Posterior vena cava (tissue), 2 donors: ENCODE data around the gene BABAM1. TPM values are rescaled to one million over a fixed set of nuclear protein-coding genes. Genes with fewer than 3 reads are reported as not detected.
A peak's percentile ranks its signal among the peaks of the same experiment; 100 is the strongest.

Experiments used
- DNase-seq: peaks from one replicate; pipeline ENCODE4 v3.0.0-alpha.2; 2020; ENCODE audit warnings: low spot score
- intact Hi-C, 2 donors: fragments of 100-400 bp; cut with DNase I; formaldehyde crosslinking; loops; one replicate each; pipeline versions ENCODE4 v1.14.1 to v1.14.2; 2022 to 2023
- total RNA-seq, 2 donors: library from RNA; stranded (reverse); fragmentation: NEBNext Ultra II Directional; extraction: Animal tissue kit (Norgen Biotek cat#: 25700); gene quantifications; one replicate each; pipeline ENCODE4 v1.2.1, GENCODE V29; 2021
- donor health status: DM: yes; HTN: yes; CAD: no.
- donor health status: DM: yes; HTN: yes; CAD: no.

The BABAM1 gene
- total RNA-seq, 2 donors from 2014 or later = 62.9 to 64.6 TPM

DNA sequence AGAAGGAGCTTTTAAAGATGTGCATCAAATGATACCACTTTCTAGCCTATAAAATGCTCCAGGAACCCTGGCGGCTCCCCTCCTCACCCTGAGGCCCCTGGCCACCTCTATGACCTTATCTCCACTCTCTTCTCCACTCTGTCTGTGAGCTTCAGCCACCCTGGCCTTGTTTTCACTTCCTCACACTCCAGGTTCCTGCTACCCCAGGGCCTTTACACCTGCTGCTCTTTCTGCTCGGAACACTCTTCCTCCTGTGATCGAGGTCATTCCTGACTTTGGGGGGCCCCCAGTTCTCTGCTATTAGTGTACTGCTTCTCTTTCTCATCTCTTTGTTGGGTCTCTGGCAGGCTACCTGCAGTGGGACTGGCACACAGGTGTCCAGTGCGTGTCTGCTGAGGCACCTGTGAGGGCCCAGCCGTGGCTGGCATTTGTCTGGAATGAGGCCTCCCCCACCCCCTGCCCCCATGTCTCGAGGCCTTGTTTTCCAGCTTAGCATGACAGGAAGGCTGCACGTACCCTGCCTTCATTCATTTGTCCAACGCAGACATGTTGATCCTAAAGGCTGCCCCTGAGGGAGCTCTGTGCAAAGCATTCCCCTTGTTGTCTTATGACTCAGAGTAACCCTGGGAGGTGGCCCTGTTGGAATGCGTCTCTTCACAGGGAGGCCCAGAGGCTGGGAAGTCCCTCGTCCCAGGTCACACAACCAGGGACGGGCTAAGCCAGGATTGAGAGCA is 44.4 kb downstream of the BABAM1 start:
- intact Hi-C loops = no loop called here
- DNase-seq = no peak

DNA sequence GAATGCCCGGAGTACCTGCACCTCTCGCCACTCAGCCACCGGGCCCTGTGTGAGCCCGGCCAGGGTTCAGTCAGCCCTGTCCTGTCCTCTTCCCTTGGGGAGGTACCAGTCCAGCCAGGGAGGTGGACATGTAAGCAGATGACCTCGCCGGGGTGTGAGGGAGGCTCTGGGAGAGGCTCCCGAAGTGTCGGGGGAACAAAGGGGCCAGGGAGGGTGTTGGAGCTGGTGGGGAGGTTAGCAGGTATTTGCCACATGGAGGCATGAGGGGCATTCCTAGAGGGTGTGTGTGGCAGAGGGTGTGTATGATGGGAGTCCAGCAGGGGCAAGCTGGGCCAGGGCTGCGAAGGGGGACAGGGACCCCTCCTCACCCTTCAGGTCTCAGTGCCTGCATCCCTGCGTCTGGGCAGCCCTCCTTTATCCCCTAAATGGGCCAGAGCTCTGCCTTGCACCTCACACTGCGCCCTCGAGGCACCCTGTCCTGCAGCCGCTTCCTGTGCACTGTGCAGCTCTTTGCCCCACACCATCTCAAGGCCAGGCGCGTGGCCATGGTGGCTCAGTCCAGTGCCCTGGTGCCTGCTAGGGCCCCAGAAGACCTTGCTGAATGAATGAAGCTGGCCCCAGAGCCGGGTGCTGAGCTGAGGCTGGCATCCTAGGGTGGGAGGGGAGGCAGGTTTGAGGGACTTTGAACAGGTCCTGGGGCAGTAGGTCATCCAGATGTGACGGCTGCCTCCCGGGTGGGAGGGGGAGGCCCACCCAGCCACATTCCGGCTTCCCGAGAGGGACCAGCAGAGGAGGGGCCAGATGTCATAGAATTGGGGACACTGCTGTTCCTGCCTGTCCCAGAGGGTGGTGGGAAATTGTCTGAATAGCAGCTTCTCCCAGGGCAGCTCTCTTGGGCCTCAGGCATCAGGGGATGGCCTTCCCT is 45.2 kb downstream of the BABAM1 start:
- DNase-seq = no peak
- intact Hi-C loops = no loop called here

DNA sequence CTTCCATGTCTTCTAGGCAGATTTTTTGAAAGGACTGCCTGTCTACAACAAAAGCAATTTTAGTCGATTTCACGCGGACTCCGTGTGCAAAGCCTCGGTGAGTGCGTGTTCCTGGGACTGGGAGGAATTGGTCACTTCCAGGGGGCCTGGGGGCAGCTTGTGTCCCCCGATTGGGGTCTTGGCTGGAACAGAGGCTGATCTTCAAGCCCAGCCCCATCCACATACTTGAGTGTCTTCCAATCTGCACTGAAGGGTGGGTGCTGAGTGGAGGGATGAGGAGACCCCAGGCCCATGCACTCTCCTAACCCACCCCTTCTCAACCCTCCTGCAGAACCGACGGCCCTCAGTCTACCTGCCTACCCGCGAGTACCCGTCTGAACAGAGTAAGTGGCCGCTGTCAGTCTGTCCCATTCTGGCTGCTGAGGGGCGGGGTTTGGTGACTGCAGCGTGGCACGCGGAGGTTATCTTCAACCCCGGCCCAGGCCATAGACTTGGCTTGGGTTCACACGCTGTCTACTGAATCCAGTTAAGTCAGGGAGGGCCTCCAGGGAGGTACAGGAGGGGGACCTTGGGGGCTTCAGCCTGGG is 46.9 kb downstream of the BABAM1 start:
- DNase-seq = no peak

DNA sequence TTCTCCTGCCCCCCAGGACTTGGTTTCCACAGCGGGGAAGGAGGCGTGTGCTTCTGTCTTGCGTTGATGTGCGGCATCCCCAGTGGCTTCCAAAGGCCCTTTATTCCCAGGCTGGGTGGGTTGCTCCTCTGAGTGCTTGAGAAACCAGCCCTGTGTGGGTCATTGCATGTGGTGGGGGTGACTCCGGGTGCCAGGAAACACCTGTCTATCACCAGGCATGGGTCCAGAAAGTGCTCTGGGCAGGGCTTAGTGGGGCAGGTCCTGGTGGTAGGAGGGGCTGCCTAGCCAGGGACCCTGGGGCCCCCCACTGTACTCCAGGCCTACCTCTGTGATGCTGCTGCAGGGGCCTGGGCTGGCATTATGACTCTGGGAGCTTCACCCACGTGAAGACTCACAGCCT is 51.7 kb downstream of the BABAM1 start:
- DNase-seq = no peak
- intact Hi-C loops = no loop called here

More for the DNA sequence above, 46.9 kb downstream of the BABAM1 start:
- intact Hi-C loops = no loop called here

DNA sequence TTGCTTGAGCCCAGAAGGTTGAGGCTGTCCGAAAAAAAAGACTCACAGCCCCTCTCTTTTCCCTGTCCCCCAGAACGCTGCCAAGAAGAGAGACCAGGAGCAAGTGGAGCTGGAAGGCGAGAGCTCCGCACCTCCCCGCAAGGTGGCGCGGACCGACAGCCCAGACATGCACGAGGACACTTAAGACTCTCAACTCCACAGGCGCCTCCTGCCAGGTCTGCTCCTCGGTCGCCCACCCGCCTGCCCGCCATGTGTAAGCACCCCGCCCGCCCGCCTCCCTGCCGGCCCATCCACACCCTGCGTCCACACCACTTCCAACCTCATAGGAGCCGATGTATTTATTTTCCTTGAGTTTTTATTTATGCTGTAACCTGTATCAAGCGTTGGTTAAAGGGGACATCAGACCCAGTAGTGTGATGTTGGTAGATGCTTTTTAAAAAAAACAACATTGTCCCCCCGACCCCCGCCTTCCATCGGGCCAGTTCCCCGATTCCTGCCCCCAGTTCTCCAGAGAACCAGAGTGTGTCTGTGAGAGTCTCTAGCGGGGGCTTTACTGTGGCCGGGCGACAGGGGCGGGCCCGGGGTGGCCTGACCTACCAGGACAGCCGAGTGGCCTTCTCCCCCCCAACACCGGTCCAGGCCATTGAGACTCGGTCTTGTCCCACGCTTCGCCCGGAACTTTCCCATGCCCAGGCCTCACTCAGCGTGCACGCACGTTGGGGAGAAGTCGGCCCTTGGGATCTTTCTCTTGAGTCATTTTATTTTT is 52.4 kb downstream of the BABAM1 start:
- peak; percentile 77 for DNase-seq
- intact Hi-C loops = no loop called here

DNA sequence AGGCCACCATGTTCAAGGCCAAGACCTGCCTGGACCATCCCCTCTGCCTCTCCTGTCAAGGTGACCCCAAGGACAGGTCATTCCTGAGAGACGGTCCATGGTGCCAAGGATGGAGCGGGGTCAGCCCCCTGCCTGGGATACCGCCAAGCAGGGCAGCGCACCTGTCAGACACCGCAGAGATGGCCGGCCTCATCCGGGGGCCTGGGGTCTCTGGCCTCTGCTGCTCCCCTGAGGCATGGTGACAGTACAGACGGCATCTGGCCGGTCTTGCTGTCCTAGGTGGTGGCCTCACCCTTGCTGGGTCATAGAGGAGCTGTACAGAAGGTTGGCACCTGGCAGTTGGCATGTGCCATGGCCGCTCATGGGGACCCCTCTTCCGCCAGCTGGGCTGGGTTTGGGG is 53.2 kb downstream of the BABAM1 start:
- peak; percentile 77 for DNase-seq

DNA sequence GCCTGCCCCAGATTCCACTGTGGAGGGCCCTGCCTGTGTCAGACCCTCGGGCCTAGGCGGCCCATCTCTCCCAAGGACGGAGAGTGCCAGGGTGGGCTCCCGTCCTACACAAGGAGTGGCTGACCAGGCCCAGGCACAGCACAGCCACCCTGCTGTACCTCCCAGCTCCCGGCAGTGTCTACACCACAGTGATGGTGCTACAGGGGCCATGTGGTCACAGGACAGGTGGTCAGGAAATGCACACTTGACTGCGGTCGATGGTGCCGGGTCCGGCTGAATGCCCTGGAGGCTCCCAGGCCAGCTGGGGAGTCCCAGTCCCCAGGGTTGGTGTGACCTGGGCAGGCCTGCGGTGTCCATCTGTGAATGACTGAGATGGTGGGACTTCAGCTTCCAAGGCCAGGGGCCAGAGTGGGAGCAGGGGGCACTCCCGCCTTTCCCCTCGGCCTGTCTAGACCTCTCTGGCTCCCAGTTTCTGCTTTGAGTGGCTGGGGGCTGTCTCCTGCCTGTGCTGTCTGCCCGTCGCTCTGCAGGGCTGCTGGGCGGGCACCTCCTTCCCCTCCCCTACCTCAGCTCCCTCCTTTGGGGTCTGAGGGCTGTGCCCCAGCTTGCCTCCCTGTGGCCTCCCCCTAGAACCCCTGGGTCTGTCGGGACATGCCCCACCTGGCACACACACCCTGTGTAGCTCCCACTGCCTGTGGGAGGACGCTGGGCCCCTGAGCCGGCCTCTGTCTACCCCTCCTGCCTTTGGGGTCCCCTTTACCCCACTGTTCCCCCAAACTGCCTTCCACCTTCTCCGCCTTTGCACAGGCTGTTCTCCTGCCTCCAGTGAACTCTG is 54.6 kb downstream of the BABAM1 start:
- intact Hi-C loops = no loop called here

More for the DNA sequence above, 53.2 kb downstream of the BABAM1 start:
- intact Hi-C loops = no loop called here

DNA sequence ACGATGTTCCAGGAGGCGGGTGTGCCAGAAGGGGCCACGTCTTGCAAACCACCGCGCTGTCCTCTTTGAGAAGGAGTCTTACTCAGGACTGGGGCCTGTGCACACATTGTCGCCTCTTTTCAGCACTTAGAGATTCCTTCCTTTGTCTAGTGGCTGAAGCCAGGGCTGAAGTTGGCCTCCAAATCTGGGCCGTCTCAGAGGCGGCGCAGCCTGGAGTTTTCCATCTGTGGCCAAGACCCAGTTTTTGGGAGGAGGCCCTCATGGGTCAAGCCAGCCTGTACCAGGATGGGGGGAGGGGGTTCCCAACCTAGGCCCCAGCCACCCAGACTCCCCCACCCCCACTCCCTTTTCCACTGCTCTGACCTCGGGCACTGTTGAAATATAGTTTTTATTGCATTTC is 55.6 kb downstream of the BABAM1 start:
- no peak for DNase-seq
- intact Hi-C loops = no loop called here

More for the DNA sequence above, 54.6 kb downstream of the BABAM1 start:
- DNase-seq = peak; percentile 77

DNA sequence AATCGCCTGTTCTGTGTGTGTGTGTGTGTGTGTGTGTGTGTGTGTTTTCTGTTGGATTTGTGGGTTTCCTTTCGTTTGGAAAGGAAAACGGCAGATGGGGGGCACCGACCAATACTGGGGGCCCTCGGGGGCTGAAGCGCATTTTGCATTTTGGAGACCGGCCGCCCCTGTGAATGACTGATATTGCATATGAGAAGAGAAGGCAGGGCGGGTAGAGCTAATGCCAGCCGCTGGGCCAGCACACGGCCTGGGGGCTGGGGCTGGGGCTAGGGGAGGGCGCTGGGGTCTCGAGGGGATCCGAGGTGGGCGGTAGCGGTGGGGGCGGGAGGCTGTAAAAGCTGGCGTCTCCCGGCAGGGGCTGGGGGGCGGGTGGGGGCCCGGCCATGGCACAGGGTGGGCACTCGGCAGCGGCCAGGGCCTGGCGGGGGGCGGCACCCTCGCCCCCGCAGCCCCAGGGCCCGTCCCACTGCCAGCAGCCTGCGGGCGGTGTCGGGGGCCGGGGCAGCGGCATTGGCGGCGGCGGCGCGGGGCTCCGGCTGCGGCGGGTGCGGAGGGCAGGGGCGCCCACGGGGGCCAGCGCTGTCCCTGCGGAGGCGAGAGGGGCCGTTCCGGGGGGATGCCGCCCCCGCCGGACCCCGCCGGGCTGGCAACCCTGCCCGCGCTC is 56.2 kb downstream of the BABAM1 start:
- intact Hi-C loops = no loop called here
- no peak for DNase-seq

DNA sequence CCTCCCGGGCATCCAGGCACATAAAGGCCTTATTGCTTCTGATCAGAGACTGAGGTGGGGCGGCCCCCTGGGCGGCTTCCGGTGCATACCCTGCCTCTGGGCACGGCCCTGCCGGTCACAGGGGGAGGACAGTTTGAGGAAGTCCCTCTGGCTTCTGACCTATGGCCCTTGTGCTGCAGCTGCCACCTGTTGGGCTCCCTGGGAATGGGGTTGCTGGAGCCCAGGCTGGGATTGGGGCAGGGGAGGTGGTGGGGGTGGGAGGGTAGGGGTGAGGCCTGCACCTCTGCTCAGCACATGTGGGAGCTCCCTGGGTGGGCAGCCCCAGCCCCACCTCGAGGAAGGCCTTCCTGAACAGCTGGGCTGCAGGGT is 56.7 kb downstream of the BABAM1 start:
- intact Hi-C loops = no loop called here
- no peak for DNase-seq

DNA sequence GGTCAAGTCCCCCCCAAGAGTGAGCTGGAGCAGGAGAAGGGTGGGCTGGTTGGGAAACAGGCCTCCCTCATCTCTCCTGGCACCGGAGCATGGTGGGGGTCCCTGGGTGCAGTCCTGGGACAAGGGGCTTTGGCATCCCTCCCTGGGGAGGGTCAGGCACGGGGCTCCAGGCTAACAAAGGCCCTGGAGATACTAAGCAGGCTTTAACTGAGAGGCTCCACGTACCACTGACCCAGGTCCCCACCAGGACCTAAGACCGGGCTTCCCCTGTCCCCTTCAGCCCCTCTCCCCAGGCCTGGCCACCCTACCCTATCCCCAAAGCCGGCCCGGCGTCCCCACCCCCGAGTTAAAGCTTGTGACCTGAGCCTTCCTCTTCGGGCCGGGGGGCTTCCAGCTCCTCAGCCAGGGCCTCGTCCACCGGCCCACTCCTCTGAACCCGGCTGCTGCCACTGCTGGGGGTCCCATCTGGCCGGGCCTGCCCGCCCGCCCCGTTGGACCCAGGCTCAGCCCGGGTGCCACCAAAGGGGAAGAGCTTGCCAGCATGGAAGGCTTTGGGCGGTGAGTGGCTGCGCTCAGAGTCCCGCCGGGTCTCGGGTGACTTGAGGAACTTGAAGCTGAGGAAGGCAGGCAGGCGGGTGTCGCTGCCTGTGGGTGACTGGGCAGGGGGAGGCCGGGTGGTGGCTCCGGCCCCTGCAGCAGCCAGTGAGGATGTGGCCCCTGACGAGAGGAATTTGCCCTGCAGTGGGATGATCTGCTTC is 57.3 kb downstream of the BABAM1 start:
- intact Hi-C loops = no loop called here
- no peak for DNase-seq

DNA sequence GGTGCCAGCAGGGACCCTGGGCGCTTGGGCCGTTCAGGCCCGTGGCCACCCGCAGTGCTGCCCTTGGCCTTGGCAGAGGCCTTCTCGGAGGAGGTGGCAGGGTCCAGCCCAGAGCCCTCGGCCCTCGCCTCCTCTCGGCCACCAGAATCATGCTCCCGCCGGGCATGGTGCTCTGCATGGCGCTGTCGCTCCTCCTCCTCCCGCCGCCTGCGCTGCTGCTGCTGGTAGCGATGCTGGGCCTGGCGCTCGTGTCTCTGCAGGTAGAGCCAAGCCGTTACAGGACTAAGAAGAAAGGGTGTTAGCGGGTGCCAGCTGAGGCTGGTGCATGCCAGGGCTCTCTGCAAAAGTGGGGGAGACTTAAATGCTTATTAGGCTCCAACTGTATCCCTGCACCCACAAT is 57.9 kb downstream of the BABAM1 start:
- intact Hi-C loops = no loop called here
- DNase-seq = no peak

DNA sequence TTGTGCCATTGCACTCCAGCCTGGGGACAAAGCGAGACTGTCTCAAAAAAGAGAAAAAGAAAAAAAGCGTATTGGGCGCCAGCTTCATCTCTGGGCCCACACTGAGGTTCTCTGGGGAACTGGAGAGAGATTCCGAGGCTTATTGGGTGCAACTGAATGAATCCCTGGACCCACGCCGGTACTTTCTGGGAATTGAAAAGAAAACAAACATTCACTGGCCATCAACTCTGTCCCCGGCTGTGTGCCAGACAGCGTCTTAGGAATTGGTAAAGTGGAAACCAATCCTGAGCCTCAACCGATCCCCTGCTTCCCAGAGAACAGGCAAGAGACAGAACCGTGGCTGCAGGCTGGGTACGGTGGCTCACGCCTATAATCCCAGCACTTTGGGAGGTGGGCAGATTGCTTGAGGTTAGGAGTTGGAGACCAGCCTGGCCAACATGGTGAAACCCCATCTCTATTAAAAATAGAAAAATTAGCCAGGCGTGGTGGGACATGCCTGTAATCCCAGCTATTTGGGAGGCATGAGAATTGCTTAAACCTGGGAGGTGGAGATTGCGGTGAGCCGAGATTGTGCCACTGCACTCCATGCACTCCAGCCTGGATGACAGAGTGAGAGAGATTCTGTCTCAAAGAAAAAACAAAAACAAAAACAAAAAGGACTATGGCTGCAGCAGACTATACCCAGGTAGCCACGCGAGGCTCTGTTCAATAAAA is 58.8 kb downstream of the BABAM1 start:
- DNase-seq = no peak
- intact Hi-C loops = no loop called here

DNA sequence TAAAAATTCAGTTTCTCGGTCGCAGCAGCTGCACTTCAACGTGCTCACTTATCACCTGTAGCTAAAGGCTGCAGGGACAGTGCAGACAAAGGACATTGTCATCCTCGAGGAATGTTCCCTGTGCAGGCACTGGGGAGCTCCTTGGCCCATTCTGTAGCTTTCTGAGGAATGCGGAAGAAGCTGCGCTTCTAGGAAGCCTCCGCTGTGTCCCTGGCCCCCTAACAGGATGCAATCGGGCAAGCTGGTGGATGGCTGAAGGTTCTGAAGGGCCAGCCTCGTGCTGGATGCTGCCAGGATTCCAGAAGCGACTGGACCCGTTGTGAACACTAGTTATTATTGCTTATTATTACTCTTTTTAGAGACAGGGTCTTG is 59.3 kb downstream of the BABAM1 start:
- intact Hi-C loops = no loop called here
- DNase-seq = no peak

DNA sequence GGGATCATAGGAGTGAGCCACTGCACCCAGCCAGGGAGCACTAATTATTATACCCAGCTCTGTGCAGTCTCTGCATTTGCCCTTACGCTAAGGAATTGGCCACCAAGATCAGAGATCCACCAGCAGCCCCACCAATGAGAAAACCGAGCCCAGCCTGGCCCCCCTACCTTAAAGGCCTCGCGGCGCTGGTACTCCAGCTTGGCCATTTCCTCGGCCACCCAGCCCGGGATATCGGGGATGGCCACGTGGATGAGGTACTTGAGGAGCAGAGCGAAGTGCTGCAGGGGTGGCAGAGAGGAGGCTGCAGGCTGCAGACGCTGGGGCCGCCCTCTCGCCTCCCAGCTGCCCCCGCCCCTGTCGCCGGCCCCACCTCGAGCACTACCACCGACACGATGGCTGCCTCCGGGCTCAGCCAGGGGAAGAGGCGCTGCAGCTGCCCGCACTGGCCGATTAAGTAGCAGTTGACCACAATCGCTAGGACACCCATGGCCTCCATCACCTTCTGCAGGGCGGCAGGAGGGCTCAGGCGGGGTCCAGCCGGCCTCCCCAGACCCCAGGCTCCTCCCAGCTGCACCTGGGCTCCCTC is 59.9 kb downstream of the BABAM1 start:
- intact Hi-C loops = no loop called here
- no peak for DNase-seq

DNA sequence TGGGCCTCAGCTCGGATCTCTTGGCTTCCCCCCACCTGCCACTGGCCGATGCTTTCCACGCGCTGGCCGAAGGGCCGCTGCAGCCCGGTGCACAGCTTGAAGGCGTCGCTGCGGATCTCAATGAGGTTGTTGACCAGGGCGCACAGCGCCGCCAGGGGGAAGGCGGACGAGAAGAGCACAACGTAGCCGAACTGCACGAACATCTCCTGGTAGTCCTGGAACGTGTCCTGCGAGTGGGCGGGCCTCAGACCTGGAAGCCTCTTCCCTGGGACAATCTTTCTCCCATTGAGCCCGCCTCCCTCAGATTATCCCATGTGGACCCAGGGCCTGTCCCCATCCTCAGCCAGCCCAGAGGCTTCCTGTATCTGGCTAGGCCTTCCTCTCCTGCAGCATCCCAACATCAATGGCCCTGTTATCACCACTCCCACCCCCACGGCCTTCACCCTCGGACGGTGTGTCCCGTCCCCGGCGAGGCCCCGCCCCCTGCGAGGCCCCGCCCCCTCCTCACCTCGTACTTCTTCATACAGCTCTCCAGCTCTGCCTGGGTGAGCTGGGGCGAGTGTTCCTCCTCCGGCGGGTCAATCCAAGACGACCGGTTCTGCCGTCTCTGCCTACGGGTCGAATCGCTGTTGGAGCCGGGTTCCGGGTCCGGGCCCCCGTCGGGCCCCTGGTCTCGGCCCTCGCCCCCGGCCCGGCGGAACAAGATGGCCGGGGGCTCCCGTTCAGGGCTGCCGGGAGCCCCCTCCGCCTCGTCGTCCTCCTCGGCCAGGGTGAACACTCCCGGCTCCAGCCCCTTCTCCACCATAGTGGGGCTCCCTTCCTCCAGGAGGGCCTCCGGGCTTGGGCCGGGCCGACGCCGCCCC is 60.6 kb downstream of the BABAM1 start:
- intact Hi-C loops = no loop called here
- no peak for DNase-seq
